ENCODE measurements around the gene MAST2. TPM values are rescaled to one million over a fixed set of nuclear protein-coding genes. Genes with fewer than 3 reads are reported as not detected.
A peak's percentile ranks its signal among the peaks of the same experiment; 100 is the strongest.

MAST2 gene
- total and polyA plus RNA-seq, 2 of the 4 experiments (the other 2 are of a cell fraction), result 14.2 to 41.0 TPM

DNA sequence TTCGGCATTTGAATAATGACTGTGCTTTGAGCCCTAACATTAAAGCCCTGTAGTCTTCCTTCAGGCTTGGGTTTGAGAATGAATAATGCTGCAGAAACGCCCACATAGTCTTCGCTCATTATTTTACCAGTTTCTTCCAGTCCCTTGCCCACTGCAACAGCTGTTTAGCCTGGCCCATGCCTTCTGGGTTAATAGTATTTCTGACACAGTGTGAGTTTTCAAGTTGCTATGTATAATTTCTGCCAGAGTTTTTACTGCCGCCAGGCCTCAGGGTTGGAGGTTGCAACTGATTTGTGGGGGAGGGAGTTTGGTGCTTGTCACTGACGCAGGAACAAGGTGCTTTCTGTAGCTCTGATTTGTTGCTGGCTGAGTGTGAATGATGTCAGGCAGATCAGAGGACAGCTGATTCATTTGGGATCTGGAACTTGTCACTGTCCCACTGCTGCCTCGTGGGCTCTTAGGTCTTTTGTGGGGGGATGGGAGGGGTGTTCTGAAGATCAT, 109.8 kb downstream of the MAST2 start:
- H2BK5ac ChIP-seq (ENCODE audit: low read depth, low read length, poor library complexity, severe bottlenecking), result peak overlapping the region; percentile 64
- peak overlapping the region; percentile 71 for H3K4me2 ChIP-seq (ENCODE audit: low read depth, low read length)
- peak overlapping the region; percentile 1; the same call in 1 of the 2 replicates for H4K5ac ChIP-seq (ENCODE audit: low read depth, low read length)
- peaks cover 10% of the 10 kb centered on the region for H3K4me1 ChIP-seq (ENCODE audit: control insufficient read depth, insufficient read depth, low read length)
- dilution Hi-C loops (cut with HindIII; ENCODE audit: low sequenced_read_pairs, unreplicated experiment) (no loop called here), in situ Hi-C loops (cut with MboI; ENCODE audit: low sequenced_read_pairs) (no loop called here), intact Hi-C loops (cut with micrococcal nuclease) (no loop called here)
- peak overlapping the region; percentile 58 for H2AFZ ChIP-seq (replicated peaks; ENCODE audit: low read length, poor library complexity)
- H3K79me1 ChIP-seq (ENCODE audit: low read depth in 1 of 2, low read length in 2 of 2), result peaks cover 20 to 39% of the 10 kb centered on the region in 2 experiments
- H2AK5ac ChIP-seq (ENCODE audit: low read depth, low read length), result no peak overlapping the region
- H3K36me3 ChIP-seq (ENCODE audit: control insufficient read depth, insufficient read depth, low read length), result no peaks in the 10 kb centered on the region
- no peak overlapping the region for H3K4me3 ChIP-seq (ENCODE audit: insufficient read depth, low read depth, low read length)
- no peak overlapping the region for H2AK9ac ChIP-seq (replicated peaks; ENCODE audit: low read depth, low read length, poor library complexity)
- peak overlapping the region; percentile 9; the same call in 1 of the 2 replicates for H3K27ac ChIP-seq (ENCODE audit: insufficient read depth, low read length)
- H2BK15ac ChIP-seq (ENCODE audit: low read depth, low read length), result no peak overlapping the region
- H3K23ac ChIP-seq (ENCODE audit: low read depth, low read length), result no peak overlapping the region; the same call in 1 of the 2 replicates
- BruUV-seq (replicated peaks), result no TSS peak
- H3K18ac ChIP-seq (ENCODE audit: low read depth, low read length), result peak overlapping the region; percentile 56; the same call in 1 of the 2 replicates
- DNase-seq (peak; percentile 96), ATAC-seq (ENCODE audit: low read depth) (peak; percentile 95)
- 0 out of 2 replicates have a peak overlapping the region, but pooled peaks have one; percentile 38 for H3K4ac ChIP-seq (ENCODE audit: low read depth, low read length)
- no peaks in the 10 kb centered on the region for H3K9me3 ChIP-seq (ENCODE audit: control insufficient read depth, insufficient read depth, low read length)
- no peak overlapping the region for H2BK20ac ChIP-seq (ENCODE audit: low read depth, low read length)
- CTCF ChIA-PET, result interaction anchor here (0.6 to 1.0 kb wide), 2 partner anchors 17 to 268 kb away, joined by 3 to 4 read pairs; no protein-coding TSS in a partner anchor
- H3K9me1 ChIP-seq (ENCODE audit: insufficient read depth, low read length), result peaks cover 6% of the 10 kb centered on the region
- H2BK120ac ChIP-seq (ENCODE audit: low read depth, low read length), result peak overlapping the region; percentile 49; the same call in 1 of the 2 replicates
- H4K8ac ChIP-seq (ENCODE audit: low read depth in 2 of 2, low read length in 2 of 2), result peak overlapping the region in 1 of 2 experiments; percentile 59; a peak in 2 of 4 replicates
- H3K14ac ChIP-seq (replicated peaks; ENCODE audit: low read depth, low read length), result peak overlapping the region; percentile 41
- 29% methylated on average over 1 of the region's 6 CpGs; no CpG with 5 or more reads in 1 of the 2 experiments for WGBS, 2 experiments (ENCODE audit: extremely low coverage in 2 of 2, insufficient read length in 1 of 2)
- no peaks in the 10 kb centered on the region for H4K20me1 ChIP-seq (ENCODE audit: insufficient read depth, low read length)
- H3K27me3 ChIP-seq (ENCODE audit: control insufficient read depth, insufficient read depth, low read length), result no peaks in the 10 kb centered on the region
- no peak overlapping the region for H4K91ac ChIP-seq (ENCODE audit: insufficient read depth, low read depth, low read length)
- H3K9ac ChIP-seq (ENCODE audit: low read depth, low read length), result no peak overlapping the region
- POLR2A ChIA-PET (ENCODE audit: unreplicated experiment), result no interaction called here
- no peak overlapping the region; the same call in 1 of the 2 replicates for H3K56ac ChIP-seq (ENCODE audit: extremely low read depth, insufficient read depth, low read length)
- peak; percentile 40; the same call in 1 of the 2 replicates for TF ChIP-seq MAZ (IDR thresholded peaks at IDR 0.05; ENCODE audit: borderline replicate concordance, low read depth, low read length)
- TF ChIP-seq MAFK (IDR thresholded peaks at IDR 0.05; ENCODE audit: low read depth, low read length), result no peak
- peak; percentile 64; the same call in 1 of the 2 replicates for TF ChIP-seq MXI1 (IDR thresholded peaks at IDR 0.05; ENCODE audit: borderline replicate concordance, low read depth, low read length)
- TF ChIP-seq, protein P1, sequence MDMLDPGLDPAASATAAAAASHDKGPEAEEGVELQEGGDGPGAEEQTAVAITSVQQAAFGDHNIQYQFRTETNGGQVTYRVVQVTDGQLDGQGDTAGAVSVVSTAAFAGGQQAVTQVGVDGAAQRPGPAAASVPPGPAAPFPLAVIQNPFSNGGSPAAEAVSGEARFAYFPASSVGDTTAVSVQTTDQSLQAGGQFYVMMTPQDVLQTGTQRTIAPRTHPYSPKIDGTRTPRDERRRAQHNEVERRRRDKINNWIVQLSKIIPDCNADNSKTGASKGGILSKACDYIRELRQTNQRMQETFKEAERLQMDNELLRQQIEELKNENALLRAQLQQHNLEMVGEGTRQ (IDR thresholded peaks at IDR 0.05; ENCODE audit: low read depth, low read length), result 0 out of 2 replicates have a peak, but pooled peaks have one; percentile 7
- peak; percentile 53 for TF ChIP-seq CEBPB (IDR thresholded peaks at IDR 0.05; ENCODE audit: low read depth, low read length)
- no peak for TF ChIP-seq CHD1 (IDR thresholded peaks at IDR 0.05; ENCODE audit: low read depth, low read length)
- TF ChIP-seq SMC3 (IDR thresholded peaks at IDR 0.05; ENCODE audit: low read depth, low read length), result 0 out of 2 replicates have a peak, but pooled peaks have one; percentile 22
- no peak for TF ChIP-seq NFE2L2 (IDR thresholded peaks at IDR 0.05; ENCODE audit: low read depth, low read length)
- peak; percentile 22 for TF ChIP-seq RAD21 (IDR thresholded peaks at IDR 0.05; ENCODE audit: low read length)
- peak; percentile 85 for TF ChIP-seq RCOR1 (IDR thresholded peaks at IDR 0.05; ENCODE audit: insufficient replicate concordance, low read length)
- TF ChIP-seq, protein P2, sequence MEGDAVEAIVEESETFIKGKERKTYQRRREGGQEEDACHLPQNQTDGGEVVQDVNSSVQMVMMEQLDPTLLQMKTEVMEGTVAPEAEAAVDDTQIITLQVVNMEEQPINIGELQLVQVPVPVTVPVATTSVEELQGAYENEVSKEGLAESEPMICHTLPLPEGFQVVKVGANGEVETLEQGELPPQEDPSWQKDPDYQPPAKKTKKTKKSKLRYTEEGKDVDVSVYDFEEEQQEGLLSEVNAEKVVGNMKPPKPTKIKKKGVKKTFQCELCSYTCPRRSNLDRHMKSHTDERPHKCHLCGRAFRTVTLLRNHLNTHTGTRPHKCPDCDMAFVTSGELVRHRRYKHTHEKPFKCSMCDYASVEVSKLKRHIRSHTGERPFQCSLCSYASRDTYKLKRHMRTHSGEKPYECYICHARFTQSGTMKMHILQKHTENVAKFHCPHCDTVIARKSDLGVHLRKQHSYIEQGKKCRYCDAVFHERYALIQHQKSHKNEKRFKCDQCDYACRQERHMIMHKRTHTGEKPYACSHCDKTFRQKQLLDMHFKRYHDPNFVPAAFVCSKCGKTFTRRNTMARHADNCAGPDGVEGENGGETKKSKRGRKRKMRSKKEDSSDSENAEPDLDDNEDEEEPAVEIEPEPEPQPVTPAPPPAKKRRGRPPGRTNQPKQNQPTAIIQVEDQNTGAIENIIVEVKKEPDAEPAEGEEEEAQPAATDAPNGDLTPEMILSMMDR (conservative IDR thresholded peaks at IDR 0.05; ENCODE audit: low read depth, low read length), result no peak
- no peak for TF ChIP-seq RFX5 (IDR thresholded peaks at IDR 0.05; ENCODE audit: low read depth, low read length)
- 0 out of 2 replicates have a peak, but pooled peaks have one; percentile 33 for TF ChIP-seq BHLHE40 (IDR thresholded peaks at IDR 0.05; ENCODE audit: low read depth, low read length)
- peak; percentile 23; the same call in 1 of the 2 replicates for TF ChIP-seq FOS (IDR thresholded peaks at IDR 0.05; ENCODE audit: low read depth, low read length)

Measured in IMR-90 (cell line).